ENCODE data around the gene GEMIN7.
A peak's percentile ranks its signal among the peaks of the same experiment; 100 is the strongest.

GEMIN7 gene

GRCh38 chr19:45079063-45079910 lies at the start of gene GEMIN7:
Gene GEMIN7 (plus strand): TSS chr19:45079260. CDS start chr19:45090115, 10,855 bp downstream.
- in situ Hi-C loops (cut with HindIII; ENCODE audit: low pct_ligation_motif_present, low sequenced_read_pairs) = no loop called here
- Histone ChIP-seq H3K4me3 (ENCODE audit: low read depth, low read length) (peak within 1 kb of the TSS; percentile 98), H3K27ac (peak within 1 kb of the TSS; percentile 44), H3K36me3 (replicated peaks) (peaks cover 9% of the 10 kb centered on the region), H3K27me3 (replicated peaks) (no peaks in the 10 kb centered on the region)
- DNase-seq = peak; percentile 59
- no peak for TF ChIP-seq CTCF (IDR thresholded peaks at IDR 0.05; ENCODE audit: low read depth, low read length, missing control alignments)

- no peak overlapping the region for H3K4me3 ChIP-seq (ENCODE audit: low read depth, low read length)
- no peak overlapping the region for H3K27ac ChIP-seq
- no peak for DNase-seq
- in situ Hi-C loops (cut with HindIII; ENCODE audit: low pct_ligation_motif_present, low sequenced_read_pairs) = no loop called here
- H3K36me3 ChIP-seq (replicated peaks) = peaks cover 46% of the 10 kb centered on the region
- no peak for TF ChIP-seq CTCF (IDR thresholded peaks at IDR 0.05; ENCODE audit: low read depth, low read length, missing control alignments)
- no peaks in the 10 kb centered on the region for H3K27me3 ChIP-seq (replicated peaks)
Observed at GRCh38 chr19:45030825-45031224, 48.2 kb upstream of the GEMIN7 start.

GRCh38 chr19:45032421-45032820 lies 46.6 kb upstream of the GEMIN7 start:
- H3K4me3 ChIP-seq (ENCODE audit: low read depth, low read length) = no peak overlapping the region
- no peak overlapping the region for H3K27ac ChIP-seq
- peaks cover 51% of the 10 kb centered on the region for H3K36me3 ChIP-seq (replicated peaks)
- in situ Hi-C loops (cut with HindIII; ENCODE audit: low pct_ligation_motif_present, low sequenced_read_pairs) = no loop called here
- TF ChIP-seq CTCF (IDR thresholded peaks at IDR 0.05; ENCODE audit: low read depth, low read length, missing control alignments) = no peak
- DNase-seq = no peak
- no peaks in the 10 kb centered on the region for H3K27me3 ChIP-seq (replicated peaks)

GRCh38 chr19:45035755-45036154 lies 43.3 kb upstream of the GEMIN7 start:
- DNase-seq = no peak
- Histone ChIP-seq H3K27ac (no peak overlapping the region), H3K27me3 (replicated peaks) (no peaks in the 10 kb centered on the region), H3K4me3 (ENCODE audit: low read depth, low read length) (no peak overlapping the region), H3K36me3 (replicated peaks) (peaks cover 43% of the 10 kb centered on the region)
- no peak for TF ChIP-seq CTCF (IDR thresholded peaks at IDR 0.05; ENCODE audit: low read depth, low read length, missing control alignments)
- in situ Hi-C loops (cut with HindIII; ENCODE audit: low pct_ligation_motif_present, low sequenced_read_pairs) = no loop called here

- no peak for DNase-seq
- Histone ChIP-seq H3K4me3 (ENCODE audit: low read depth, low read length) (no peak overlapping the region), H3K36me3 (replicated peaks) (peaks cover 46% of the 10 kb centered on the region), H3K27ac (no peak overlapping the region), H3K27me3 (replicated peaks) (no peaks in the 10 kb centered on the region)
- TF ChIP-seq CTCF (IDR thresholded peaks at IDR 0.05; ENCODE audit: low read depth, low read length, missing control alignments) = no peak
- in situ Hi-C loops (cut with HindIII; ENCODE audit: low pct_ligation_motif_present, low sequenced_read_pairs) = no loop called here
Observed at GRCh38 chr19:45037393-45038169, 41.5 kb upstream of the GEMIN7 start.
